ENCODE data around the gene C17orf113.

DNA sequence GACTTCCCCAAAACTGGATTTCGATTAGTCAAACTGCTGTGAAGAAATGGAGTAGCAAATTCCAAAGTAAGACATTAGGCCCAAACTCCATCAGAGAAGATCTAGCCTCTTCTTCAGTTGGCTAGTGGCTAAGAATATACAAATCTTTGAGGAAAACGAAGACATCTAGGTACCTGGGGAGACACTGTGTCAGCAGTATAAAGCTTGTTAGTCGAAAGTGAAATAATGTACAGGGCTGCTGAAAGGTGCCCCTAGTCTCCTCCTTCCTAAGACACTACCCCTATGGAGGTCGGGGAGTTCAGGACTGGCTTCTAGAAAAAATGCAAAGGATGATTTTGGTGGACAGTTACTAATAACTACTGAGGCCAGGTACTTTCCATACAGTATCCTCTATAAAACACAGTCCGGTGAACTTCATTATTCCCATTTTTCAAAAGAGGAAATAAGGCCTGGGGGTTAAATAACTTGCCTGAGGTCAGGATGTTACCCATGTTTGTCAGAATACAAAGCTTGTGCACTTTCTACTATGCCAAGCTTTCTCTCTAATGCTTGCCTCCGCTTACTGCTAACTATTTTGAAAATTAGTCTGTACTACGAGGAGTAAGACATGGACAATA is 48.1 kb downstream of the C17orf113 start:
- TF ChIP-seq ZNF274 (IDR thresholded peaks at IDR 0.05; ENCODE audit: low read depth, low read length) = no peak
- TF ChIP-seq YY1 (IDR thresholded peaks at IDR 0.05; ENCODE audit: insufficient read depth, insufficient read length) = no peak
